ENCODE data around the gene PDCD11.
"Not testable (repeated sequence)": the region's sequence is repeated elsewhere in the genome, so short reads cannot be mapped to it uniquely, and the experiment has no call there.

PDCD11 gene

DNA sequence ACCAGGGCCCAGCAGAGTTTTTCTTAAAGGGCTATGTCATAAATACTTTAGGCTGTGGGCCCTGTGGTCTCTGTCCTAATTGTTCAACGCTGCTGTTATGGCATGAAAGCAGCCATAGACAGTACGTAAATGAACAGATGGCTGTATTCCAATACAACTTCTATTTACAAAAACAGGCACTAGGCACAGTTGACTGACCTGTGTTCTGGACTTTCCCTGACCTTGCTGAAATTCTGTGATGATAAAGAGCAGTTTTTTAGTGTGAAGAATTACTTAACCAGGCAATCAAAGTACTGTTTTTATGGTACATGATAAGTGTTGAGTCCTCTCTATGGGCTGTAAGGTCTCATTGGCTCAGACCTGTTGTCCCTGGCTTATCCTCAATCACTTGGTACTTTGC, 17.1 kb downstream of the PDCD11 start:
- Histone ChIP-seq H3K36me3 (peaks cover 72% of the 10 kb centered on the region), H3K27me3 (no peaks in the 10 kb centered on the region), H3K9me3 (no peaks in the 10 kb centered on the region), H3K27ac (no peak overlapping the region), H3K4me1 (ENCODE audit: control insufficient read depth in 1 of 2, insufficient read depth in 1 of 2, low read depth in 1 of 2, low read length in 1 of 2) (no peaks in the 10 kb centered on the region), H3K4me3 (ENCODE audit: low read depth in 1 of 2, low read length in 1 of 2) (no peak overlapping the region)
- TF ChIP-seq, protein P1, sequence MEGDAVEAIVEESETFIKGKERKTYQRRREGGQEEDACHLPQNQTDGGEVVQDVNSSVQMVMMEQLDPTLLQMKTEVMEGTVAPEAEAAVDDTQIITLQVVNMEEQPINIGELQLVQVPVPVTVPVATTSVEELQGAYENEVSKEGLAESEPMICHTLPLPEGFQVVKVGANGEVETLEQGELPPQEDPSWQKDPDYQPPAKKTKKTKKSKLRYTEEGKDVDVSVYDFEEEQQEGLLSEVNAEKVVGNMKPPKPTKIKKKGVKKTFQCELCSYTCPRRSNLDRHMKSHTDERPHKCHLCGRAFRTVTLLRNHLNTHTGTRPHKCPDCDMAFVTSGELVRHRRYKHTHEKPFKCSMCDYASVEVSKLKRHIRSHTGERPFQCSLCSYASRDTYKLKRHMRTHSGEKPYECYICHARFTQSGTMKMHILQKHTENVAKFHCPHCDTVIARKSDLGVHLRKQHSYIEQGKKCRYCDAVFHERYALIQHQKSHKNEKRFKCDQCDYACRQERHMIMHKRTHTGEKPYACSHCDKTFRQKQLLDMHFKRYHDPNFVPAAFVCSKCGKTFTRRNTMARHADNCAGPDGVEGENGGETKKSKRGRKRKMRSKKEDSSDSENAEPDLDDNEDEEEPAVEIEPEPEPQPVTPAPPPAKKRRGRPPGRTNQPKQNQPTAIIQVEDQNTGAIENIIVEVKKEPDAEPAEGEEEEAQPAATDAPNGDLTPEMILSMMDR (IDR thresholded peaks at IDR 0.05) = no peak

DNA sequence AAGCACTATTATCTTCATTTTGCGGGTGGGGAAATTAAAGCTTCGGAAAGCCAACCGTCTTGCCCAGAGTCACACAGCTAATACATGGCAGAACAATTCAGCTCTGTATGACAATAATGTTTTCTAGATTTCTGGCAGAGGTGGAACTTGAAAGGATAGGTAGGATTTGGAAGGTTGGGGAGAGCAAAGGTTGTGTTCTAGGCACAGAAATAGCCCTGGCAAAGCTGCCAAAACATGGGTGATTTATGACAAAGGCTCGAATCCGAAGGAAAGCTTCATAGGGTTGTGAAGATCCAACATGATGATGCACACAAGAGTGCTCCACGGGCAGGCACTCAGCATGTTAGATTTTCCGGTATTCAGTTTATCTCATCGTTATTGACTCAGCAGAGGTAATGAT, 19.2 kb downstream of the PDCD11 start:
- H3K4me1 ChIP-seq (ENCODE audit: control insufficient read depth in 1 of 2, insufficient read depth in 1 of 2, low read depth in 1 of 2, low read length in 1 of 2) = no peaks in the 10 kb centered on the region
- no peaks in the 10 kb centered on the region for H3K27me3 ChIP-seq
- H3K36me3 ChIP-seq = peaks cover 83% of the 10 kb centered on the region
- TF ChIP-seq, protein P1 (IDR thresholded peaks at IDR 0.05) = no peak
- no peak overlapping the region for H3K4me3 ChIP-seq (ENCODE audit: low read depth in 1 of 2, low read length in 1 of 2)
- H3K27ac ChIP-seq = no peak overlapping the region
- H3K9me3 ChIP-seq = no peaks in the 10 kb centered on the region

DNA sequence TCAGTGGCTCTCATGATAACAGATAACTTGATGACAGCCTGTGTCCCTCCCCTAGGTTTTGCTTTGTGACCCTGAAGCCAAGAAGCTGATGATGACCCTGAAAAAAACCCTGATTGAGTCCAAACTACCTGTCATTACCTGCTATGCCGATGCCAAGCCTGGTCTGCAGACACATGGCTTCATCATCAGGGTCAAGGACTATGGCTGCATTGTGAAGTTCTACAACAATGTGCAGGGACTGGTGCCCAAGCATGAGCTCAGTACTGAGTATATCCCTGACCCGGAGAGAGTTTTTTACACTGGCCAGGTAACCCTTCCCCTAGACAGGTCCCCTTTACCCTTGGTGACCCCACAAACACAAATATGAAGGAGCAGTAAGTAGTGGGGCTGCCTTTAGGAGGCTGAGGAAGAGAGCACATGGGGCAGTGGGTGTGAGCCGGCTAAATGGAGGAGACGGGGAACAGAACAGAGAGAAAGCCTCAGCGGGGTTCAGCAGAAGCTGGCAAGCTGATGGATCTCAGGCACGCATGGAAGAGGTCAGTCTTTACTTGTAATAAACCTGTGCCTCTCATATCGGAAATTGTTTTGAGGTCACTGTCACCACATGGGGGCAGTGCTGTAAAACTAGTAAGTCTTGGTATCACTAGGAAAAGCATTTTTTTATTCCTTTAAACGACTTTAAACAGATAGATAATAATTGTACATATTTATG, 20.2 kb downstream of the PDCD11 start:
- Histone ChIP-seq H3K4me1 (ENCODE audit: control insufficient read depth in 1 of 2, insufficient read depth in 1 of 2, low read depth in 1 of 2, low read length in 1 of 2) (no peaks in the 10 kb centered on the region), H3K4me3 (ENCODE audit: low read depth in 1 of 2, low read length in 1 of 2) (no peak overlapping the region), H3K27ac (no peak overlapping the region), H3K9me3 (no peaks in the 10 kb centered on the region), H3K27me3 (no peaks in the 10 kb centered on the region), H3K36me3 (peaks cover 91% of the 10 kb centered on the region)
- TF ChIP-seq, protein P1 (IDR thresholded peaks at IDR 0.05) = no peak

DNA sequence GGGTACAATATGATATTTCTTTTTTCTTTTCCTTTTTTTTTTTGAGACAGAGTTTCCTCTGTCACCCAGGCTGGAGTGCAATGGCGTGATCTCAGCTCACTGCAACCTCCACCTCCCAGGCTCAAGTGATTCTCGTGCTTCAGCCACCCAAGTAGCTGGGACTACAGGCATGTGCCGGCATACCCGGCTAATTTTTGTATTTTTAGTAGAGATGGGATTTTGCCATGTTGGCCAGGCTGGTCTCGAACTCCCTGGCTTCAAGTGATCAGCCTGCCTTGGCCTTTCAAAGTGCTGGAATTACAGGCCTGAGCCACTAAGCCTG, 20.7 kb downstream of the PDCD11 start:
- H3K36me3 ChIP-seq = peaks cover 89% of the 10 kb centered on the region
- H3K9me3 ChIP-seq; H3K4me3 ChIP-seq (ENCODE audit: low read depth in 1 of 2, low read length in 1 of 2): not testable (repeated sequence)

DNA sequence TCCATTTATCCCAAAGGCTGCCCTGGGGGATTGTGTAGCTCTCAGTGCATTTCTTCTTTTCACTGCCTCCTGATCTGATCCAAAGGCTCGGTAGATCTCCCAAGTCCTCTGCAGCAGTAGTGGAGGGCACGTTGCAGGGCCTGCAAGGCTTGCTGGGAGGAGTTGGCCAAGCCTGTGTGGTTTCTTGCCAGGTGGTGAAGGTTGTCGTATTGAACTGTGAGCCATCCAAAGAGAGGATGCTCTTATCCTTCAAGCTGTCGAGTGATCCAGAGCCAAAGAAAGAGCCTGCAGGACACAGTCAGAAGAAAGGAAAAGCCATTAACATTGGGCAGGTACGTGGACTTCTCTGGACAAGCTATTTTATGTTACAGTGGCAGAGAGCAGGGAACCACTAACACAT, 21.2 kb downstream of the PDCD11 start:
- no peak overlapping the region for H3K27ac ChIP-seq
- TF ChIP-seq, protein P1 (IDR thresholded peaks at IDR 0.05) = no peak
- H3K36me3 ChIP-seq = peaks cover 89% of the 10 kb centered on the region
- H3K27me3 ChIP-seq = no peaks in the 10 kb centered on the region
- H3K4me1 ChIP-seq (ENCODE audit: control insufficient read depth in 1 of 2, insufficient read depth in 1 of 2, low read depth in 1 of 2, low read length in 1 of 2) = no peaks in the 10 kb centered on the region
- no peaks in the 10 kb centered on the region for H3K9me3 ChIP-seq
- H3K4me3 ChIP-seq (ENCODE audit: low read depth in 1 of 2, low read length in 1 of 2) = no peak overlapping the region

More for the DNA sequence above, 20.7 kb downstream of the PDCD11 start:
- H3K27ac ChIP-seq; H3K27me3 ChIP-seq; H3K4me1 ChIP-seq (ENCODE audit: control insufficient read depth in 1 of 2, insufficient read depth in 1 of 2, low read depth in 1 of 2, low read length in 1 of 2): not testable (repeated sequence)

DNA sequence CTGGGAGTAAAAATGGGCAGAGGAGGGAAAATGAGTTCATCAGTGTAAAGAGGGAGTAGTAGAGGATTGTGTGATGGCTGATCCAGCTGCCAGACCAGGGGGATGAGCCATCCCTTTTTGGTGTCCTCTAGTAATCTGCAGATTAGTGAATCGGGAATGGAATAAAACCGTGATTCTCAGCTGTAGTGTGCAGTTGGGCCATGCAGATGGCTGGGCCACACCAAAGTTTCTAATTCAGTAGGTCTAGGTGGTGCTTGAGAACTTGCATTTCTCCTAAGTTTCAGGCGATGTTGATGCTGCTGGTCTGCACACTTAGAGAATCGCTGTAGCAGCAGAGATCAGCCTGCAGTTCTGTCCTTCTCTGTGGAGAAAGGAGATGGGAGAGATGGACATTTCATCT, 22.7 kb downstream of the PDCD11 start:
- TF ChIP-seq, protein P1 (IDR thresholded peaks at IDR 0.05) = no peak
- Histone ChIP-seq H3K4me1 (ENCODE audit: control insufficient read depth in 1 of 2, insufficient read depth in 1 of 2, low read depth in 1 of 2, low read length in 1 of 2) (no peaks in the 10 kb centered on the region), H3K4me3 (ENCODE audit: low read depth in 1 of 2, low read length in 1 of 2) (no peak overlapping the region), H3K27me3 (no peaks in the 10 kb centered on the region), H3K36me3 (peaks cover 89% of the 10 kb centered on the region), H3K27ac (no peak overlapping the region), H3K9me3 (no peaks in the 10 kb centered on the region)
